SJCRH30 (cell line): ENCODE results near the gene PCMT1. TPM values are rescaled to one million over a fixed set of nuclear protein-coding genes. Genes with fewer than 3 reads are reported as not detected.

Experiments
- DNase-seq, 2 experiments: peaks; one replicate each; pipeline ENCODE4 v3.0.0-alpha.2; 2015 to 2020
- H3K27ac ChIP-seq: fragments of 250-450 bp; sonication (Bioruptor Pico); 2 replicates; pipeline ENCODE4 v1.5.1; 2020; ENCODE audit warnings: mild to moderate bottlenecking, moderate library complexity
- H3K27me3 ChIP-seq: fragments of 250-450 bp; sonication (Bioruptor Pico); 2 replicates; pipeline ENCODE4 v1.5.1; 2020; ENCODE audit warnings: mild to moderate bottlenecking, moderate library complexity
- H3K36me3 ChIP-seq: fragments of 250-450 bp; sonication (Bioruptor Pico); 2 replicates; pipeline ENCODE4 v1.5.1; 2020; ENCODE audit warnings: mild to moderate bottlenecking, moderate library complexity
- H3K4me1 ChIP-seq: fragments of 250-450 bp; sonication (Bioruptor Pico); 2 replicates; pipeline ENCODE4 v1.5.1; 2020; ENCODE audit warnings: mild to moderate bottlenecking, moderate library complexity
- H3K4me3 ChIP-seq: fragments of 250-450 bp; sonication (Bioruptor Pico); 2 replicates; pipeline ENCODE4 v1.5.1; 2020; ENCODE audit warnings: mild to moderate bottlenecking, moderate library complexity
- H3K9me3 ChIP-seq: fragments of 250-450 bp; sonication (Bioruptor Pico); replicated peaks from 2 replicates; pipeline ENCODE4 v1.5.1; 2020; ENCODE audit warnings: mild to moderate bottlenecking, moderate library complexity
- total RNA-seq: library from RNA; depleted of rRNA; stranded (reverse); fragments of >200 nt; shearing (Covaris generic); gene quantifications from 2 replicates; pipeline ENCODE4 v1.2.3, GENCODE V29; 2014; rRNA removed

PCMT1 gene
- total RNA-seq: 95.8 and 101 TPM in 2 replicates

- H3K9me3 ChIP-seq: no peaks in the 10 kb centered on the region
Measured at GRCh38 chr6:149749594-149750135, at the start of gene PCMT1. Gene PCMT1 (plus strand): TSS chr6:149749741. CDS start chr6:149749902, 161 bp downstream.

GRCh38 chr6:149701714-149702113 lies 47.8 kb upstream of the PCMT1 start:
- peaks cover 24% of the 10 kb centered on the region for H3K36me3 ChIP-seq

More at GRCh38 chr6:149749594-149750135, at the start of gene PCMT1:
- Histone ChIP-seq H3K4me3 (peak within 1 kb of the TSS; percentile 100), H3K27me3 (no peaks in the 10 kb centered on the region), H3K36me3 (0 out of 2 replicates have a peak, but pooled peaks cover 9% of the 10 kb centered on the region), H3K27ac (peak within 1 kb of the TSS; percentile 70), H3K4me1 (peaks cover 3% of the 10 kb centered on the region; the same call in 1 of the 2 replicates)
- DNase-seq: peak; percentile 88 to 92

GRCh38 chr6:149711711-149712110 lies 37.8 kb upstream of the PCMT1 start:
- Histone ChIP-seq H3K9me3 (no peaks in the 10 kb centered on the region), H3K4me3 (no peak overlapping the region), H3K27ac (no peak overlapping the region), H3K36me3 (peaks cover 2% of the 10 kb centered on the region; the same call in 1 of the 2 replicates), H3K27me3 (no peaks in the 10 kb centered on the region), H3K4me1 (0 out of 2 replicates have a peak, but pooled peaks cover 2% of the 10 kb centered on the region)
- DNase-seq: no peak

More at GRCh38 chr6:149701714-149702113, 47.8 kb upstream of the PCMT1 start:
- Histone ChIP-seq H3K27me3 (no peaks in the 10 kb centered on the region), H3K27ac (no peak overlapping the region), H3K9me3 (no peaks in the 10 kb centered on the region), H3K4me1 (no peaks in the 10 kb centered on the region), H3K4me3 (no peak overlapping the region)
- DNase-seq: no peak

GRCh38 chr6:149714442-149714841 lies 35.1 kb upstream of the PCMT1 start:
- Histone ChIP-seq H3K27me3 (no peaks in the 10 kb centered on the region), H3K4me1 (0 out of 2 replicates have a peak, but pooled peaks cover 2% of the 10 kb centered on the region), H3K4me3 (no peak overlapping the region), H3K27ac (no peak overlapping the region), H3K9me3 (no peaks in the 10 kb centered on the region), H3K36me3 (no peaks in the 10 kb centered on the region)
- no peak for DNase-seq

GRCh38 chr6:149716181-149716963 lies 33.2 kb upstream of the PCMT1 start:
- Histone ChIP-seq H3K36me3 (no peaks in the 10 kb centered on the region), H3K27me3 (no peaks in the 10 kb centered on the region), H3K9me3 (no peaks in the 10 kb centered on the region), H3K4me1 (0 out of 2 replicates have a peak, but pooled peaks cover 2% of the 10 kb centered on the region), H3K27ac (no peak overlapping the region), H3K4me3 (peak overlapping the region; percentile 96)
- no peak for DNase-seq

- peak overlapping the region; percentile 96 for H3K4me3 ChIP-seq
- peak overlapping the region; percentile 97 for H3K27ac ChIP-seq
- DNase-seq: no peak
- no peaks in the 10 kb centered on the region for H3K27me3 ChIP-seq
- no peaks in the 10 kb centered on the region for H3K9me3 ChIP-seq
- H3K4me1 ChIP-seq: 0 out of 2 replicates have a peak, but pooled peaks cover 2% of the 10 kb centered on the region
- no peaks in the 10 kb centered on the region for H3K36me3 ChIP-seq
Measured at GRCh38 chr6:149717255-149717587, 32.3 kb upstream of the PCMT1 start.

GRCh38 chr6:149717588-149718458 lies 31.7 kb upstream of the PCMT1 start, which contains the start of gene LATS1:
Gene LATS1 (minus strand): TSS chr6:149718101. CDS start chr6:149702126, 15,975 bp downstream.
- Histone ChIP-seq H3K9me3 (no peaks in the 10 kb centered on the region), H3K27ac (peak within 1 kb of the TSS; percentile 97), H3K4me3 (peak within 1 kb of the TSS; percentile 96), H3K36me3 (no peaks in the 10 kb centered on the region), H3K27me3 (no peaks in the 10 kb centered on the region), H3K4me1 (0 out of 2 replicates have a peak, but pooled peaks cover 2% of the 10 kb centered on the region)
- DNase-seq: peak; percentile 91 to 92

- H3K27me3 ChIP-seq: no peaks in the 10 kb centered on the region
- peaks cover 3% of the 10 kb centered on the region; the same call in 1 of the 2 replicates for H3K36me3 ChIP-seq
- DNase-seq: no peak
- H3K4me3 ChIP-seq: no peak overlapping the region
- H3K27ac ChIP-seq: no peak overlapping the region
- no peaks in the 10 kb centered on the region for H3K9me3 ChIP-seq
- 0 out of 2 replicates have a peak, but pooled peaks cover 2% of the 10 kb centered on the region for H3K4me1 ChIP-seq
Measured at GRCh38 chr6:149719531-149719930, 30.0 kb upstream of the PCMT1 start.

GRCh38 chr6:149723262-149723661 lies 26.3 kb upstream of the PCMT1 start:
- H3K9me3 ChIP-seq: no peaks in the 10 kb centered on the region
- no peak overlapping the region for H3K4me3 ChIP-seq
- H3K36me3 ChIP-seq: peaks cover 32% of the 10 kb centered on the region
- no peaks in the 10 kb centered on the region for H3K4me1 ChIP-seq
- no peak overlapping the region for H3K27ac ChIP-seq
- no peaks in the 10 kb centered on the region for H3K27me3 ChIP-seq
- DNase-seq: no peak

- H3K36me3 ChIP-seq: peaks cover 38% of the 10 kb centered on the region
- DNase-seq: peak; percentile 34 to 64
- no peaks in the 10 kb centered on the region for H3K27me3 ChIP-seq
- H3K4me1 ChIP-seq: no peaks in the 10 kb centered on the region
- H3K9me3 ChIP-seq: no peaks in the 10 kb centered on the region
- no peak overlapping the region for H3K27ac ChIP-seq
- H3K4me3 ChIP-seq: no peak overlapping the region
Measured at GRCh38 chr6:149723771-149724417, 25.6 kb upstream of the PCMT1 start.

GRCh38 chr6:149725785-149726184 lies 23.8 kb upstream of the PCMT1 start:
- Histone ChIP-seq H3K27ac (no peak overlapping the region), H3K36me3 (peaks cover 48% of the 10 kb centered on the region), H3K27me3 (no peaks in the 10 kb centered on the region), H3K4me3 (no peak overlapping the region), H3K4me1 (no peaks in the 10 kb centered on the region), H3K9me3 (no peaks in the 10 kb centered on the region)
- DNase-seq: no peak

- Histone ChIP-seq H3K36me3 (peaks cover 63% of the 10 kb centered on the region), H3K27ac (no peak overlapping the region), H3K4me3 (no peak overlapping the region), H3K27me3 (no peaks in the 10 kb centered on the region), H3K4me1 (no peaks in the 10 kb centered on the region), H3K9me3 (no peaks in the 10 kb centered on the region)
- no peak for DNase-seq
Measured at GRCh38 chr6:149727793-149728498, 21.6 kb upstream of the PCMT1 start.

GRCh38 chr6:149728499-149729234 lies 20.9 kb upstream of the PCMT1 start:
- no peak for DNase-seq
- H3K9me3 ChIP-seq: no peaks in the 10 kb centered on the region
- peaks cover 65% of the 10 kb centered on the region for H3K36me3 ChIP-seq
- H3K4me3 ChIP-seq: no peak overlapping the region
- no peaks in the 10 kb centered on the region for H3K4me1 ChIP-seq
- no peak overlapping the region for H3K27ac ChIP-seq
- H3K27me3 ChIP-seq: no peaks in the 10 kb centered on the region
